Measurements from ENCODE around the gene CDK16. TPM values are rescaled to one million over a fixed set of nuclear protein-coding genes. Genes with fewer than 3 reads are reported as not detected.

The CDK16 gene
- total RNA-seq, 4 donors from 2014 or later = 51.9 to 87.1 (median 65.4) TPM

- 81% methylated on average over 2 of the region's 2 CpGs for WGBS
- Histone ChIP-seq H3K4me1 (peaks cover 6 to 13% (median 10%) of the 10 kb centered on the region in 4 donors), H3K4me3 (no peak overlapping the region), H3K27me3 (no peaks in the 10 kb centered on the region), H3K9me3 (no peaks in the 10 kb centered on the region), H3K27ac (replicated peaks in 1 of 4) (no peak overlapping the region), H3K36me3 (peaks cover 13 to 81% (median 73%) of the 10 kb centered on the region in 4 donors)
- DNase-seq (ENCODE audit: extremely low spot score) = no peak
- TF ChIP-seq EP300 (IDR thresholded peaks at IDR 0.05) = no peak
- no peak for TF ChIP-seq POLR2A (IDR thresholded peaks at IDR 0.05; ENCODE audit: low read depth)
- TF ChIP-seq CTCF (IDR thresholded peaks at IDR 0.05) = no peak
- no peak for TF ChIP-seq POLR2AphosphoS5 (IDR thresholded peaks at IDR 0.05)
- intact Hi-C loops (cut with DNase I) = no loop called here
These were observed 46.5 kb upstream of the CDK16 start for GRCh38 chrX:47171996-47172395.

- H3K9me3 ChIP-seq = no peaks in the 10 kb centered on the region
- no peaks in the 10 kb centered on the region for H3K27me3 ChIP-seq
- no peak overlapping the region for H3K27ac ChIP-seq (replicated peaks in 1 of 4)
- intact Hi-C loops (cut with DNase I) = no loop called here
- TF ChIP-seq POLR2A (IDR thresholded peaks at IDR 0.05; ENCODE audit: low read depth) = no peak
- no peak for TF ChIP-seq POLR2AphosphoS5 (IDR thresholded peaks at IDR 0.05)
- no peak for TF ChIP-seq EP300 (IDR thresholded peaks at IDR 0.05)
- TF ChIP-seq CTCF (IDR thresholded peaks at IDR 0.05) = no peak
- peaks cover 13 to 87% (median 78%) of the 10 kb centered on the region in 4 donors for H3K36me3 ChIP-seq
- WGBS = 83% methylated on average over 7 of the region's 7 CpGs
- no peak for DNase-seq (ENCODE audit: extremely low spot score)
- peaks cover 6 to 13% (median 10%) of the 10 kb centered on the region in 4 donors for H3K4me1 ChIP-seq
- no peak overlapping the region for H3K4me3 ChIP-seq
These were observed 45.9 kb upstream of the CDK16 start for GRCh38 chrX:47172549-47172948.

GRCh38 chrX:47172971-47173792 is 45.3 kb upstream of the CDK16 start:
- Histone ChIP-seq H3K27me3 (no peaks in the 10 kb centered on the region), H3K9me3 (no peaks in the 10 kb centered on the region), H3K4me1 (peaks cover 6 to 13% (median 11%) of the 10 kb centered on the region in 4 donors), H3K36me3 (peaks cover 13 to 93% (median 85%) of the 10 kb centered on the region in 4 donors), H3K27ac (replicated peaks in 1 of 4) (no peak overlapping the region), H3K4me3 (no peak overlapping the region)
- intact Hi-C loops (cut with DNase I) = no loop called here
- TF ChIP-seq CTCF (IDR thresholded peaks at IDR 0.05) (no peak), POLR2AphosphoS5 (IDR thresholded peaks at IDR 0.05) (no peak), EP300 (IDR thresholded peaks at IDR 0.05) (no peak), POLR2A (IDR thresholded peaks at IDR 0.05; ENCODE audit: low read depth) (no peak)
- 75% methylated on average over 14 of the region's 18 CpGs for WGBS
- DNase-seq (ENCODE audit: extremely low spot score) = no peak

- no peak for TF ChIP-seq POLR2A (IDR thresholded peaks at IDR 0.05; ENCODE audit: low read depth)
- TF ChIP-seq POLR2AphosphoS5 (IDR thresholded peaks at IDR 0.05) = no peak
- no peak for TF ChIP-seq EP300 (IDR thresholded peaks at IDR 0.05)
- TF ChIP-seq CTCF (IDR thresholded peaks at IDR 0.05) = no peak
- Histone ChIP-seq H3K36me3 (peaks cover 11 to 100% (median 92%) of the 10 kb centered on the region in 4 donors), H3K27me3 (no peaks in the 10 kb centered on the region), H3K27ac (replicated peaks in 1 of 4) (no peak overlapping the region), H3K4me3 (no peak overlapping the region), H3K4me1 (peaks cover 6 to 23% (median 20%) of the 10 kb centered on the region in 4 donors), H3K9me3 (no peaks in the 10 kb centered on the region)
- DNase-seq (ENCODE audit: extremely low spot score) = no peak
- 78% methylated on average over 12 of the region's 12 CpGs for WGBS
- intact Hi-C loops (cut with DNase I) = no loop called here
These were observed 44.1 kb upstream of the CDK16 start for GRCh38 chrX:47174376-47174775.
